Measurements from ENCODE around the gene HOXD1.

The HOXD1 gene

GRCh38 chr2:176188774-176189680, 559 bp downstream of the HOXD1 start:
- peak; percentile 24 for DNase-seq (ENCODE audit: low spot score)
- TF ChIP-seq CTCF (conservative IDR thresholded peaks at IDR 0.05; ENCODE audit: low read depth): no peak
- ChIA-PET CTCF (no interaction called here), POLR2A (ENCODE audit: low non-redundant PET) (interaction anchor here (0.7 kb wide), 1 partner anchor 10 kb away, joined by 3 read pairs; no protein-coding TSS in a partner anchor)
- H3K27ac ChIP-seq: no peak overlapping the region

- ChIA-PET POLR2A (ENCODE audit: low non-redundant PET) (no interaction called here), CTCF (interaction anchor here (0.6 to 1.1 kb wide), 3 partner anchors 55 to 117 kb away, joined by 3 to 5 read pairs (median 4); no protein-coding TSS in a partner anchor)
- TF ChIP-seq CTCF (conservative IDR thresholded peaks at IDR 0.05; ENCODE audit: low read depth): no peak
- no peak overlapping the region for H3K27ac ChIP-seq
- DNase-seq (ENCODE audit: low spot score): no peak
Observed at GRCh38 chr2:176189681-176190641, 1.5 kb downstream of the HOXD1 start.

- no peak overlapping the region for H3K27ac ChIP-seq
- no peak for TF ChIP-seq CTCF (conservative IDR thresholded peaks at IDR 0.05; ENCODE audit: low read depth)
- POLR2A ChIA-PET (ENCODE audit: low non-redundant PET): no interaction called here
- no peak for DNase-seq (ENCODE audit: low spot score)
- CTCF ChIA-PET: interaction anchor here (0.6 to 0.7 kb wide), 3 partner anchors 75 to 269 kb away, joined by 3 read pairs; no protein-coding TSS in a partner anchor
Observed at GRCh38 chr2:176192351-176192750, 3.9 kb downstream of the HOXD1 start.

GRCh38 chr2:176193048-176193447, 4.6 kb downstream of the HOXD1 start:
- ChIA-PET CTCF (interaction anchor here (0.6 kb wide), 1 partner anchor 74 kb away, joined by 3 read pairs; no protein-coding TSS in a partner anchor), POLR2A (ENCODE audit: low non-redundant PET) (no interaction called here)
- H3K27ac ChIP-seq: no peak overlapping the region
- no peak for DNase-seq (ENCODE audit: low spot score)
- no peak for TF ChIP-seq CTCF (conservative IDR thresholded peaks at IDR 0.05; ENCODE audit: low read depth)

- no peak for DNase-seq (ENCODE audit: low spot score)
- ChIA-PET POLR2A (ENCODE audit: low non-redundant PET) (interaction anchor here (1.0 kb wide), 1 partner anchor 11 kb away, joined by 3 read pairs; the partner anchor contains the start of gene HOXD1), CTCF (interaction anchor here (0.6 kb wide), 2 partner anchors 126 to 400 kb away, joined by 4 to 7 read pairs; no protein-coding TSS in a partner anchor)
- no peak for TF ChIP-seq CTCF (conservative IDR thresholded peaks at IDR 0.05; ENCODE audit: low read depth)
- H3K27ac ChIP-seq: no peak overlapping the region
Observed at GRCh38 chr2:176199902-176200301, 11.4 kb downstream of the HOXD1 start.

- ChIA-PET POLR2A (ENCODE audit: low non-redundant PET) (no interaction called here), CTCF (no interaction called here)
- no peak for TF ChIP-seq CTCF (conservative IDR thresholded peaks at IDR 0.05; ENCODE audit: low read depth)
- no peak overlapping the region for H3K27ac ChIP-seq
- DNase-seq (ENCODE audit: low spot score): no peak
Observed at GRCh38 chr2:176200971-176201370, 12.5 kb downstream of the HOXD1 start.

Measured in RWPE1 (cell line).